Measurements from ENCODE around the gene RPS6KB1.
A peak's percentile ranks its signal among the peaks of the same experiment; 100 is the strongest.
"Not testable (repeated sequence)": the region's sequence is repeated elsewhere in the genome, so short reads cannot be mapped to it uniquely, and the experiment has no call there.

Gene RPS6KB1

DNA sequence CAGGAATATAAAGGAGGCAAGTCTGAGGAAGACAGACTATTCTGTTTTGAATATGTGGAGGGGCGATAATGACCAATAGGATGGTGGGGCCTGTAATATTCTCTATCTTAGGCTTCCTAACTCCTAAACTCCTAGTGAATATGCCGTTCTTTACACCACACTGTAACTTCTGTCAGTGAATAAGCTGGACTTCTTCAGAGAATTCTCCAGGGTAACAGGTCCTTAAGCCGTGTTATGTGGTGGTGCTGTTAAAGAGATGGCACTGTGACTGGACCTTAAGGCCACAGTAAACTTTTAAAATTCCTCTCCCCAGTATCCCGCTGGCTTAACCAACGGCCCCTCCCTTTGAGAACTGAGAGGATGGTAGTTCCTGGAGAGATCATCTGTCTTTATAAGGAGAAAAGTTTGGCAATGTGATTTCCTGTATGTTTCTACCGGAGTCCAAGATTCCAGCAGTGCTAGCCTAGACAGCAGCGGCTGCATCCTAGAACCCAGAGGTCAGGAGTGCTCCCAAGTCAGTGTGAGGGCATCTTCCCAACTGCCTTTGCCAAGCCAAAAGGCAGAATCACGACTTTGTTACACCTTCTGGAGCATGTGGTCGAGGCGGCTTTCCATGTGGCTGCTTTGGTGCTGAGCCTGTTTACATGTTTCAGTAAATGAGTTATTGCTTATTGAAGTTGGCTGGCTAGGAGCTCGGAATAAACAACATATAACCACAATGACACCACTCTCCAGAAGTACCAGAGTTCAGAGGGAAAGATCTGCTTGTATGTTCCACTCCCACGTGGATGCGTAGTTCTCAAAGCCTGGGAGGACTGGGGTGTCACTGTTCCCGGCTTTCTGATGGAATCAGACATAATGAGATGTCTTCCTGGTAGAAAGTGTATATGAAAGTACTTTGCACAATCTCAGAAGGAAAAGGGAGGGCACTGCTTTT is 41.2 kb upstream of the RPS6KB1 start:
- peak; percentile 94 for DNase-seq (ENCODE audit: low read depth)
- no peak overlapping the region for H3K4me3 ChIP-seq (ENCODE audit: low read depth, low read length)
- TF ChIP-seq, protein P1, sequence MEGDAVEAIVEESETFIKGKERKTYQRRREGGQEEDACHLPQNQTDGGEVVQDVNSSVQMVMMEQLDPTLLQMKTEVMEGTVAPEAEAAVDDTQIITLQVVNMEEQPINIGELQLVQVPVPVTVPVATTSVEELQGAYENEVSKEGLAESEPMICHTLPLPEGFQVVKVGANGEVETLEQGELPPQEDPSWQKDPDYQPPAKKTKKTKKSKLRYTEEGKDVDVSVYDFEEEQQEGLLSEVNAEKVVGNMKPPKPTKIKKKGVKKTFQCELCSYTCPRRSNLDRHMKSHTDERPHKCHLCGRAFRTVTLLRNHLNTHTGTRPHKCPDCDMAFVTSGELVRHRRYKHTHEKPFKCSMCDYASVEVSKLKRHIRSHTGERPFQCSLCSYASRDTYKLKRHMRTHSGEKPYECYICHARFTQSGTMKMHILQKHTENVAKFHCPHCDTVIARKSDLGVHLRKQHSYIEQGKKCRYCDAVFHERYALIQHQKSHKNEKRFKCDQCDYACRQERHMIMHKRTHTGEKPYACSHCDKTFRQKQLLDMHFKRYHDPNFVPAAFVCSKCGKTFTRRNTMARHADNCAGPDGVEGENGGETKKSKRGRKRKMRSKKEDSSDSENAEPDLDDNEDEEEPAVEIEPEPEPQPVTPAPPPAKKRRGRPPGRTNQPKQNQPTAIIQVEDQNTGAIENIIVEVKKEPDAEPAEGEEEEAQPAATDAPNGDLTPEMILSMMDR (conservative IDR thresholded peaks at IDR 0.05; ENCODE audit: low read depth, low read length) = no peak

DNA sequence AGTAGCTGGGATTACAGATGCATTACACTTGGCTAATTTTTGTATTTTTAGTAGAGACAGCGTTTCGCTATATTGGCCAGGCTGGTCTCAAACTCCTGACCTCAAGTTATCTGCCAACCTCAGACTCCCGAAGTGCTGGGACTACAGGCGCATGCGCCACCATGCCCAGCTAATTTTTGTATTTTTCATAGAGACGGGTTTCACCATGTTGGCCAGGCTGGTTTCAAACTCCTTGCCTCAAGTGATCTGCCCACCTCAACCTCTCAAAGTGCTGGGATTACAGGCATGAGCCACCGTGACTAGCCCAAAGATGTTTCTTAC is 40.1 kb upstream of the RPS6KB1 start:
- DNase-seq (ENCODE audit: low read depth); H3K4me3 ChIP-seq (ENCODE audit: low read depth, low read length): not testable (repeated sequence)

DNA sequence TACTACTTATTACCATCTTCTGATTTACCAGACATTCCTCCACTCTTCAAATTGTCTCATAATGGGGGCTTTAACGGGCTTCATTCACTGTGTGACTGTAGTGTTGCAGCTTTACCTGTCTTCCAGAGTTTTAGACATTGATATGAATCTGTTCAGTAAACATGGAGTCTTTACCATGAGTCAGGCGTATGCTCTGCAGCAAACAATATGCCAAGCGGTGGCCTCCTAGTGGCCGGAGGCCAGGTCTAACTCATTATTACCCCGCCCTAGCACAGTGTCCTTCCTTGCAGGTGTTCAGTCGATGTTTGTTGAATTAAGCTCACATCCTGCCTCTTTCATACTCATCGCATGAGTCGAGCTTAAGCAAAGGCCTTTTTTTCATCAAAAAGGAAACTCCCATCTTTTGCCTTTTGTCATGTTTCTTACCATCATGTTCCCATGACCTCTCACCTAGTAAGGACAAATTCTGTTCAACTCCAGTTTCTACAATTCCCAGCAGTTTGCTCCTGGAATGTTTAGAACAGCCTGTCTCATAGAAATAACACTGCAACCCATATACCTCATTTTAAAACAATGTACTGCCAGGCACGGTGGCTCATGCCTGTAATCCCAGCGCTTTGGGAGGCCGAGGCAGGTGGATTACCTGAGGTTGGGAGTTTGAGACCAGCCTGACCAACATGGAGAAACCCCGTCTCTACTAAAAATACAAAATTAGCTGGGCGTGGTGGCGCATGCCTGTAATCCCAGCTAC is 39.6 kb upstream of the RPS6KB1 start:
- H3K4me3 ChIP-seq (ENCODE audit: low read depth, low read length) = no peak overlapping the region
- TF ChIP-seq, protein P1 (conservative IDR thresholded peaks at IDR 0.05; ENCODE audit: low read depth, low read length) = peak; percentile 77
- DNase-seq (ENCODE audit: low read depth) = peak; percentile 94

DNA sequence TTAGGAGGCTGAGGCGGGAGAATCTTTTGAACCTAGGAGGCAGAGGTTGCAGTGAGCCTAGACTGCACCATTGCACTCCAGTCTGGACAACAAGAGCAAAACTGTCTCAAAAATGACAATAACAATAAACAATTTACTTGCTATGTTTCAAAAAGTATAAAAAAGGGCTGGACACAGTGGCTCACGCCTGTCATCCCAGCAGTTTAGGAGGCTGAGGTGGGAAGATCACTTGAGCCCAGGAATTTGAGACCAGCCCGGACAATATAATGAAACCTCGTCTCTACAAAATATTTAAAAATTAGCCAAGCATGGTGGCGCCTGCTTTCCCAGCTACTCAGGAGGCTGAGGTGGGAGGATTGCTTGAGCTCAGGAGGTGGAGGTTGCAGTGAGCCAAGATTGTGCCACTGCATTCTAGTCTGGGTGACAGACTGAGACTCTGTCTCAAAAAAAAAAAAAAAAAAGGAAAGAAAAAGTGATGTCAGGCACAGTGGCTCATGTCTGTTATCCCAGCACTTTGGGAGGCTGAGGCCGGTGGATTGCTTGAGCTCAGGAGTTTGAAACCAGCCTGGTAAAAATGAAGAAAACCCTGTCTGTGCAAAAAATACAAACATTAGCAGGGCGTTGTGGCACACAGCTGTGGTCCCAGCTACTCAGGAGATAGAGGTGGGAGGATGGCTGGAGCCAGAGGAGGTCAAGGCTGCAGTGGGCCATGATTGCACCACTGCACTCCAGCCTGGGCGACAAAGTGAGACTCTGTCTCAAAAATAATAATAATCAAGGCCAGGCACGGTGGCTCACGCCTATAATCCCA is 38.8 kb upstream of the RPS6KB1 start:
- not testable (repeated sequence) for DNase-seq (ENCODE audit: low read depth); H3K4me3 ChIP-seq (ENCODE audit: low read depth, low read length)

DNA sequence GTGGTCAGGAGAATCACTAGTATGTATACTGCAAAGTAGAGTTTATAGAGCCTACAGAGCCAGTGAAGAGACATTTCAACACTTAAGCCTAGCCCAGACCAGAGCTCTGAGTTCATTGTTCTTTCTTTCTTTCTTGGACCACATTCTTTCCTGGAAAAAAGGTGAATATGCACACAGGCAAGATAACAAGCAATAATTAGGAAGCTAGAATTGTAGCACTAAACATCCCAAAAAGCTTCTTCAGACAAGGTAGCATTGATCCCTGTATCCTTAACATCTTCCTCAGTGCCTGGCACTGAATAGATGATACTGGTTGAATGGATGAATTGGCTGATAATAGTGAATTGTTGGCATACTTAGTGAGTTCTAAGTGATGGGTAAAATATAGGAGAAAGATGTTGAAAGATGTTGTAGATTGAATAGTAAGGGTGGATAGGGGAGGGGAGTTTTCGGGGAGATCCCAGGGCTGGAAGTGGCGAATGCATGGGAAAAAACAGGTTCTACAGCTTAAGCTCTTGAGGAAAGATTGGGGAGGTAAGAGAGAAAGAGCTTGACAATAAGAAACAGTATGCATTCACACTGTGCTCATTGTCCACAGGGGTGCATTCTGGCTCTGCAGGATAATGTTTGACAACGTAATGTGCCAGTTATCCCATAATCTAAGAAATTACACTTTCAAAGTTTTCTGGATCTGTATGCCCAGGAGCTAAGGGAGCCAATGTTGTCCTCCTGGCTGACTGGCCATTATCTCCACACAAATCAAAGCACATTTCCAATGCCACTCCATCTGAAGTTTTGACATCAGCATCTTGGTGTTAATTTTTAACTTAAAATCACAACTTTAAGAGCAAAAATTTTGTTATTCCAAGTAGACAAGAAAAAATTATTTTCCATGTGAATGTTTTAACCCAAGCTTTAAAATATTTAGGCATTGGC is 35.8 kb upstream of the RPS6KB1 start:
- no peak overlapping the region for H3K4me3 ChIP-seq (ENCODE audit: low read depth, low read length)
- TF ChIP-seq, protein P1 (conservative IDR thresholded peaks at IDR 0.05; ENCODE audit: low read depth, low read length) = no peak
- no peak for DNase-seq (ENCODE audit: low read depth)

DNA sequence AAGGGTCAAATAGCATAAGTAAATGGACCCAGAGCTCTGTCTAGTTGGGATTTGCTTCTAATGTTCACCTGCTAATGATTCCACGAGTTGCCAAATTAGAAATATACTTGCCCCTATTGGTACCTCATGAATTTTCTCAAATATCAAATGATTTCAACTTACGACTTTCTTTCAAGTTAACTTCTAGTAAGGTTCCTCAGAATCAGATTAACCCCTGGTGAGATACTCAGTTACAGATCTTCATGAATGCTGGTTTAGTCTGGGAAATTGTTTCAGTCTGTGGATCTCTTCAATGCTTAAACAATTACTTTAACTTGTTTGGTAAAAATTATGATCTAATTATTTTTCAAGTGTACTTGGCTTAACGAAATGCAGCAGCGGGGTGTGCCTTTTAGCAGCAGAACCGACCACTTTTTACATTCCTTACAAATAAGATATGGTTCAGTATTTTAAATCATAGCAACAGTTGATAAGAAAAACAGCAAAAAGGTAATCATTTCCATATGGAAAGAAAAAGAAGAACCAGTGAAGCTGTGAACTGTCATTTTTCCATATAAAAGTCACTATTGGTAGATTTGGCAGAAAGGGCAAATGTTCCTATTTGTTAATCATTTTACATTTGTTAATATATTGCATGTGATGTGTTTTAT is 34.6 kb upstream of the RPS6KB1 start:
- DNase-seq (ENCODE audit: low read depth) = no peak
- TF ChIP-seq, protein P1 (conservative IDR thresholded peaks at IDR 0.05; ENCODE audit: low read depth, low read length) = no peak
- no peak overlapping the region for H3K4me3 ChIP-seq (ENCODE audit: low read depth, low read length)

DNA sequence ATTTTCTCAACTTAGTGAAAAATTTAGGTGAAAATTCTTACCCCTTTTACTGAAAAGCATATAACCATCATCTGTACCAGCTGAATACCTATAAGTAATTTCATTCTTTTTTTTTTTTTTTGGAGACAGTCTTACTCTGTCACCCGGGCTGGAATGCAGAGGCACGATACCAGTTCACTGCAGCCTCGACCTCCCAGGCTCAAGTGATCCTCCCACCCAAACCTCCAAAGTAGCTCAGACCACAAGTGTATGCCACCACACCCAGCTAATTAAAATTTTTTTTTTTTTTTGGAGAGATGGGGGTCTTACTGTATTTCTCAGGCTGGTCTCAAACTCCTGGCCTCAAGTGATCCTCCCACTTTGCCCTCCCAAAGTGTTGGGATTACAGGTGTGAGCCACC is 34.0 kb upstream of the RPS6KB1 start:
- no peak overlapping the region for H3K4me3 ChIP-seq (ENCODE audit: low read depth, low read length)
- DNase-seq (ENCODE audit: low read depth) = no peak
- TF ChIP-seq, protein P1 (conservative IDR thresholded peaks at IDR 0.05; ENCODE audit: low read depth, low read length) = no peak
